Large intestine (tissue), 3 donors: ENCODE measurements around the gene CNRIP1. TPM values are rescaled to one million over a fixed set of nuclear protein-coding genes. Genes with fewer than 3 reads are reported as not detected.

Experiments
- DNase-seq, 2 donors: peaks; one replicate each; pipeline versions ENCODE4 v3.0.0 to v3.0.0-alpha.2; 2013
- H3K27ac ChIP-seq: one replicate; pipeline ENCODE4 v1.5.1; 2013; ENCODE audit warnings: low read length
- H3K27me3 ChIP-seq: 2 replicates; pipeline ENCODE4 v1.6.1; 2013; ENCODE audit warnings: low read length; ENCODE audit not compliant: control insufficient read depth, insufficient read depth
- H3K36me3 ChIP-seq: 2 replicates; pipeline ENCODE4 v1.6.1; 2013; ENCODE audit warnings: low read length; ENCODE audit not compliant: control insufficient read depth, insufficient read depth
- H3K4me1 ChIP-seq: one replicate; pipeline ENCODE4 v1.6.1; 2013; ENCODE audit warnings: low read length; ENCODE audit not compliant: control insufficient read depth, insufficient read depth
- H3K4me3 ChIP-seq: one replicate; pipeline ENCODE4 v1.5.1; 2013; ENCODE audit warnings: low read length
- H3K9me3 ChIP-seq: one replicate; pipeline ENCODE4 v1.6.1; 2013; ENCODE audit warnings: mild to moderate bottlenecking, low read depth, low read length, moderate library complexity; ENCODE audit not compliant: control insufficient read depth
- WGBS: methylation state at CpG from one replicate; pipeline ENCODE4 v1.1.5; 2013; ENCODE audit warnings: low lambda C conversion rate; ENCODE audit not compliant: insufficient coverage; 5-methylcytosine and 5-hydroxymethylcytosine counted together
- polyA plus RNA-seq: library from polyadenylated mRNA; unstranded; fragments of 120-200 nt; gene quantifications from one replicate; pipeline ENCODE4 v1.2.1, GENCODE V29; 2013

Gene CNRIP1
- polyA plus RNA-seq, 1 donor, result 18.6 TPM

- Histone ChIP-seq H3K36me3 (no peaks in the 10 kb centered on the region), H3K9me3 (no peaks in the 10 kb centered on the region), H3K4me1 (no peaks in the 10 kb centered on the region), H3K27me3 (peaks cover 16% of the 10 kb centered on the region), H3K4me3 (no peak overlapping the region), H3K27ac (no peak overlapping the region)
- DNase-seq, result no peak
- 100% methylated on average over 1 of the region's 4 CpGs for WGBS
These were observed 21.8 kb upstream of the CNRIP1 start for GRCh38 chr2:68341583-68341982.

DNA sequence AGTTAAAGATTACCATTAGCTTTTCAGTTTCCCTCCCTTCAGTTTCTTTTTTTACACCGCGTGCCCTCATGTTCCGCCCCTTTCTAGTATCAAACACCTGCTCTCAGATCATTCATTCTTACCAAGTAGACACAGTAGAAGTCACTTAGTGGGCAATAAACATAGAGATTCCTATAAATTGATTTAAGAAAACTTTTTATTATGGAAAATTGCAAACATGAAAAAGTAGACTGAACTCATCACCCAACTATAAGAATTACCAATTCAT lies 21.2 kb upstream of the CNRIP1 start:
- Histone ChIP-seq H3K4me1 (no peaks in the 10 kb centered on the region), H3K36me3 (no peaks in the 10 kb centered on the region), H3K9me3 (no peaks in the 10 kb centered on the region), H3K27ac (no peak overlapping the region), H3K4me3 (no peak overlapping the region), H3K27me3 (peaks cover 16% of the 10 kb centered on the region)
- DNase-seq, result no peak
- WGBS, result 72% methylated on average over 3 of the region's 3 CpGs

DNA sequence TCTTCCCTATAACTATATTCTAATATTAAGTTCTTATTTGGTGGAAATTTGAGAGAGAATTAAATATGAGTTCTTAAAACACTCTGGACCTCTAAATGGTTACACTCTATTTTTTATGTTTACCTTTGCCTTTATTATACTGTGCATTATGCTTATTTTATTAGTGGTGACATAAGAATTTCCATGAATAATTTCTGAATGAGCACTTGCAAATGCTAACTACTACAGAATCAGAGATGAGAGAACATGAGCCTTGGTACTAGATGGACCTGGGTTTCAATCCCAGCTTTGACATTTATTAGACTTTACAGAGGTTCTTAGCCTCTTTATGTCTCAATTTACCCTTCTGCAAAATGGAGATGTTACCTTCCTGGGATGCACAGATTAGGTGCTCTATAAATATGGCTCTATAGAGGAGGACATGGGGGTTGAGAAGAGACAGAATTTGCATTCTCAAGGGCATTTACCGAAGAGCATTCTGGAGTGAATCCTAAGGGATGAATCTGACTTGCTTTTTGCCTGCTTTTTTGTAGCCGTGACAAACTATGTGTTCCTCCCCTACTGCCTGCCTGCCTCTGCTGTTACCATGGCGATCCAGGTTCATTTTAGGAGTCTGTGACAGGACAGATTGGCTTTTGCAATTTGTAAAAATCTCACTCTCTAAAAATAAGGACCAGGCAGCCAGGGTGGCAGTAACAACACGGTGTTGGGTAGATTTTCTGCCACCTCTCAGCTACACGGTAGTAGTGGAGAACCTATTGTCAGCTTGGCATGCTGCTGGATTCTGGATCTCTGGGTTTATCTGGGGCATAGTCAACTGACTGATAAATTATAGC lies 20.7 kb upstream of the CNRIP1 start:
- Histone ChIP-seq H3K9me3 (no peaks in the 10 kb centered on the region), H3K4me1 (no peaks in the 10 kb centered on the region), H3K27me3 (peaks cover 16% of the 10 kb centered on the region), H3K4me3 (no peak overlapping the region), H3K27ac (no peak overlapping the region), H3K36me3 (no peaks in the 10 kb centered on the region)
- WGBS, result 86% methylated on average over 1 of the region's 5 CpGs
- DNase-seq, result no peak

DNA sequence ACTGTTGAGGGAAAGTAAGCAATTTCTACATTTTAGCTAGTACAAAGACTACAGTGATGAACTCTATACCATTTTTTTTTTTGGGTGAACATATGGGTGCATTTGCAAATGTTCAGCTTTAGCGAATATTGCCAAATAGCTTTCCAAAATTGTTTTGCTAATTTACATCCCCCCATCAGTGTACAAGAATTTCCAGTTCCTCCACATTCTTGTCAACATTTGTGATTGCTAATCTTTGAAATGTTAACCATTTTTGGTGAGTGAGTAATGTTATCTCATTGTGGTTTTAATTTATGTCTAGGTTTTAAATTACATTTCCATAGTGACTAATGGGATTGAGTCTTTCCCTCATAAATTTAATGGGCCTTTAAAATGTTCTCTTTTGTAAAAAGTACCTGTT lies 16.4 kb upstream of the CNRIP1 start:
- H3K9me3 ChIP-seq, result no peaks in the 10 kb centered on the region
- H3K4me3 ChIP-seq, result no peak overlapping the region
- DNase-seq, result no peak
- no peaks in the 10 kb centered on the region for H3K36me3 ChIP-seq
- H3K27me3 ChIP-seq, result peaks cover 13% of the 10 kb centered on the region
- WGBS, result 100% methylated on average over 1 of the region's 1 CpG
- H3K4me1 ChIP-seq, result no peaks in the 10 kb centered on the region
- no peak overlapping the region for H3K27ac ChIP-seq

DNA sequence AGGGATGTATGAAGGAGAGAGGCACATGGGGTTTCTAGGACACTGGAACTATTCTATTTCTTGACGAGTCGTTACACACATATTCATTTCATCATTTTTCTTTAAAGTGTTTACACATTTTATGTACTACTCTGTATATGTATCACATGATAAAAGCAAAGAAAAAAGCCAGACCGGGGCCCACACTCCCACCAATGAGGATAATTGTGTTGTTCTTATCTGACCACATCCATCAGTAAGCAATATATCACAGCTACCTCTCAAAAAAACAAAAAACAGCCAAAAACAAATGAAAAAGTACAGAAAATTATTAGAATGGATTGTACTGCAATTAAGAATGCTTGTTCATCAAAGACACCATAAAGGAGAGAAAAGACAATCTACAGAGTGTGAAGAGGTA lies 14.2 kb upstream of the CNRIP1 start:
- no peaks in the 10 kb centered on the region for H3K9me3 ChIP-seq
- H3K27ac ChIP-seq, result no peak overlapping the region
- no peak for DNase-seq
- H3K27me3 ChIP-seq, result peaks cover 3% of the 10 kb centered on the region
- no peaks in the 10 kb centered on the region for H3K4me1 ChIP-seq
- H3K4me3 ChIP-seq, result no peak overlapping the region
- 63% methylated on average over 1 of the region's 3 CpGs for WGBS
- no peaks in the 10 kb centered on the region for H3K36me3 ChIP-seq

DNA sequence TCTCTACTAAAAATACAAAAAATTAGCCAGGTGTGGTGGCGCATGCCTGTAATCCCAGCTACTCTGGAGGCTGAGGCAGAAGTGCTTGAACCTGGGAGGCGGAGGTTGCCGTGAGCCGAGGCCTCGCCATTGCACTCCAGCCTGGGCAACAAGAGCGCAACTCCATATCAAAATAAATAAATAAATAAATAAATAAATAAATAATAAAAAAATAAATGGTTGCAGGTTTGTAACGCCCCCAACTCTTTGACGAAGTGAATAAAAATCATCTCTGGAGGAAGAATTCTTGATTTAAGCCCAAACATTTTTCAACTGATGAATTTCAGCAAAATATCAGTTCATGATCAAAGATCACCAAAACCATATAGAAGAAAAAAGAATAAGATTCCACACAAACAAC lies 13.3 kb upstream of the CNRIP1 start:
- WGBS, result 69% methylated on average over 2 of the region's 8 CpGs
- Histone ChIP-seq H3K4me3 (no peak overlapping the region), H3K27ac (no peak overlapping the region), H3K36me3 (no peaks in the 10 kb centered on the region), H3K27me3 (peaks cover 3% of the 10 kb centered on the region), H3K4me1 (no peaks in the 10 kb centered on the region), H3K9me3 (no peaks in the 10 kb centered on the region)
- DNase-seq, result no peak

DNA sequence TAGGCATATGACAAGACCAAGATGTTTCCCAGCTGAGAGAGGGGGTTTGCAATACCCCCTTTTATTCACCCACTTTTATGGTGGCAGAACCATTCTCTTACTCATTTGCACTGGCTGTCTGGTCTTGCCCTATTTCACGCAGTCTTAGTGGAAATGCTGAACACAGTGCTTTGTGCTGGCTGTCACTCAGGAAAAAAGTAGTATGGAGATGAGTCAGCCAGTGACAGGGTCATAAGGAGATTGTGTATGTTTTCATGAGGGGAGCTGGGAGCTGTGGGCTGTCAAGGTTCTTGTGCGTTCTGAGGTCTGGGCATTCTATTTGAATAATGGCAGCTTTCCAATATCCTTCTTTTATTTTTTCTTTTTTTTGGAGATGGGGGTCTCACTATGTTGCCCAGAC lies 10.9 kb upstream of the CNRIP1 start:
- Histone ChIP-seq H3K27me3 (peaks cover 3% of the 10 kb centered on the region), H3K27ac (no peak overlapping the region), H3K4me1 (no peaks in the 10 kb centered on the region), H3K36me3 (no peaks in the 10 kb centered on the region), H3K4me3 (no peak overlapping the region), H3K9me3 (no peaks in the 10 kb centered on the region)
- no CpG with 5 or more reads among the region's 2 CpGs for WGBS
- DNase-seq, result no peak

GRCh38 chr2:68328901-68329300 lies 9.2 kb upstream of the CNRIP1 start:
- WGBS, result no CpG with 5 or more reads among the region's 5 CpGs

GRCh38 chr2:68325056-68325455 lies 5.3 kb upstream of the CNRIP1 start:
- Histone ChIP-seq H3K27ac (no peak overlapping the region), H3K9me3 (no peaks in the 10 kb centered on the region), H3K4me3 (no peak overlapping the region), H3K4me1 (no peaks in the 10 kb centered on the region), H3K27me3 (peaks cover 18% of the 10 kb centered on the region), H3K36me3 (no peaks in the 10 kb centered on the region)
- no CpG with 5 or more reads among the region's 3 CpGs for WGBS
- DNase-seq, result no peak

More at GRCh38 chr2:68328901-68329300, 9.2 kb upstream of the CNRIP1 start:
- Histone ChIP-seq H3K36me3 (no peaks in the 10 kb centered on the region), H3K9me3 (no peaks in the 10 kb centered on the region), H3K4me1 (no peaks in the 10 kb centered on the region), H3K4me3 (no peak overlapping the region), H3K27me3 (peaks cover 6% of the 10 kb centered on the region), H3K27ac (no peak overlapping the region)
- no peak for DNase-seq

DNA sequence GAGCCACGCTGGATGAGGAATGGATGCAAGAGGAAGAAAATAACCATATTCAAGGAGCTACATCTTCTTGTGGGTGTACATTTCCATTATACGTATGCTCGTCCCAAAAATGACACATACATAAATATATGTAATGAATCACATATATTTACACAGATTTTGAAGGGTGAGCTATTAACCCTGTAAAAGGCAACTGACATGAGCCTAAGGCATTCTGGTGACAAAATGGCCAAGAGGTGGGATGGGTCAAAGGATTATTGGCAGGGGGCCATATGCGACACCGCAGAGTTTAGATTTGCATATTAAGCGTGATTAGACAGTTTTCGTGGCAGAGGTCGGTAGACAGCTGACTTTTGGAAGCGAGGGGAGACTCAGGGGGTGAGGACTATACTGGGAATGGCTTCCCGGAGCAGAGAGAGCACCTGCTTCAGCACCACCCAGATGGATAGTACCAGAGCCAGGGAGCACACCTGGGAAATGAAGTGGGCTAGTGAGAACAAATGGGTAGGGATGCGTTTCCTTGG lies 431 bp upstream of the CNRIP1 start:
- peaks cover 49% of the 10 kb centered on the region for H3K27me3 ChIP-seq
- DNase-seq, result peak; percentile 7 to 24
- WGBS, result 27% methylated on average over 3 of the region's 11 CpGs
- H3K27ac ChIP-seq, result peak overlapping the region; percentile 81
- H3K36me3 ChIP-seq, result no peaks in the 10 kb centered on the region
- peaks cover 5% of the 10 kb centered on the region for H3K9me3 ChIP-seq
- H3K4me3 ChIP-seq, result peak overlapping the region; percentile 60
- no peaks in the 10 kb centered on the region for H3K4me1 ChIP-seq

- peaks cover 5% of the 10 kb centered on the region for H3K9me3 ChIP-seq
- H3K27ac ChIP-seq, result peak overlapping the region; percentile 81
- H3K4me1 ChIP-seq, result no peaks in the 10 kb centered on the region
- H3K4me3 ChIP-seq, result peak overlapping the region; percentile 60
- WGBS, result no CpG with 5 or more reads among the region's 27 CpGs
- H3K27me3 ChIP-seq, result peaks cover 48% of the 10 kb centered on the region
- DNase-seq, result no peak
- H3K36me3 ChIP-seq, result no peaks in the 10 kb centered on the region
These were observed 793 bp downstream of the CNRIP1 start for GRCh38 chr2:68318914-68319397.
